SK-N-SH (cell line): Measurements from ENCODE around the gene UBFD1.

ENCODE experiments used
- EZH2phosphoT487 ChIP-seq: fragments of 200-600 bp; sonication (generic); IDR thresholded peaks from 2 replicates; pipeline ENCODE4 v1.6.1; 2017; ENCODE audit warnings: low read depth, mixed run types, mild to moderate bottlenecking, antibody characterized with exemption, moderate library complexity, borderline replicate concordance
- IRF3 ChIP-seq: fragments of 150-350 bp; IDR thresholded peaks from 2 replicates; pipeline ENCODE4 v1.6.1; 2016; ENCODE audit warnings: mild to moderate bottlenecking, low read depth, low read length

- TF ChIP-seq EZH2phosphoT487 (no peak), IRF3 (no peak)
Measured at GRCh38 chr16:23521965-23522364, 35.6 kb upstream of the UBFD1 start.
